Measurements from ENCODE around the gene CHMP6.
A peak's percentile ranks its signal among the peaks of the same experiment; 100 is the strongest.

The CHMP6 gene

GRCh38 chr17:80957461-80957941 is 34.1 kb upstream of the CHMP6 start:
- no peak for DNase-seq (ENCODE audit: low read depth)
- TF ChIP-seq CTCF (IDR thresholded peaks at IDR 0.05; ENCODE audit: control insufficient read depth, extremely low read depth, insufficient read depth) = no peak
- no peak overlapping the region for H3K4me3 ChIP-seq (ENCODE audit: low read depth, low read length)

GRCh38 chr17:80959330-80960036 is 32.2 kb upstream of the CHMP6 start:
- TF ChIP-seq CTCF (IDR thresholded peaks at IDR 0.05; ENCODE audit: control insufficient read depth, extremely low read depth, insufficient read depth) = no peak
- H3K4me3 ChIP-seq (ENCODE audit: low read depth, low read length) = no peak overlapping the region
- DNase-seq (ENCODE audit: low read depth) = peak; percentile 89

GRCh38 chr17:80960037-80960796 is 31.4 kb upstream of the CHMP6 start:
- no peak for DNase-seq (ENCODE audit: low read depth)
- no peak for TF ChIP-seq CTCF (IDR thresholded peaks at IDR 0.05; ENCODE audit: control insufficient read depth, extremely low read depth, insufficient read depth)
- no peak overlapping the region for H3K4me3 ChIP-seq (ENCODE audit: low read depth, low read length)

GRCh38 chr17:80960797-80961452 is 30.7 kb upstream of the CHMP6 start:
- no peak for DNase-seq (ENCODE audit: low read depth)
- TF ChIP-seq CTCF (IDR thresholded peaks at IDR 0.05; ENCODE audit: control insufficient read depth, extremely low read depth, insufficient read depth) = no peak
- no peak overlapping the region for H3K4me3 ChIP-seq (ENCODE audit: low read depth, low read length)

- DNase-seq (ENCODE audit: low read depth) = peak; percentile 21
- no peak overlapping the region for H3K4me3 ChIP-seq (ENCODE audit: low read depth, low read length)
- TF ChIP-seq CTCF (IDR thresholded peaks at IDR 0.05; ENCODE audit: control insufficient read depth, extremely low read depth, insufficient read depth) = 0 out of 2 replicates have a peak, but pooled peaks have one; percentile 4
Measured at GRCh38 chr17:80961541-80962330, 29.9 kb upstream of the CHMP6 start.
